ENCODE data around the gene PPIP5K2. TPM values are rescaled to one million over a fixed set of nuclear protein-coding genes. Genes with fewer than 3 reads are reported as not detected.

Gene PPIP5K2
- total and polyA plus RNA-seq, 3 experiments from 2014 or later, result 22.9 to 63.6 (median 55.7) TPM

Other genes with a start within 250 kb of the PPIP5K2 start
- 1 to 10 TPM; 8.6 to 9.3 TPM for gene GIN1, start 163 bp upstream of the PPIP5K2 start, total RNA-seq
- 10.4 TPM for gene GIN1, start 163 bp upstream of the PPIP5K2 start, polyA plus RNA-seq
- 10 to 100 TPM in 1 of 2 experiments, 1 to 10 TPM in 1; 9.9 to 10.5 TPM for gene MACIR, start 138.5 kb downstream of the PPIP5K2 start, total RNA-seq
- gene MACIR, start 138.5 kb downstream of the PPIP5K2 start, polyA plus RNA-seq, result 2.8 TPM

All from CD8-positive, alpha-beta memory T cell (primary cell).